ENCODE measurements around the gene FAM120B.
"Not testable (repeated sequence)": the region's sequence is repeated elsewhere in the genome, so short reads cannot be mapped to it uniquely, and the experiment has no call there.

FAM120B gene

GRCh38 chr6:170307080-170307545 lies 555 bp downstream of the FAM120B start:
- DNase-seq = no peak

GRCh38 chr6:170308761-170309160 lies 2.2 kb downstream of the FAM120B start:
- DNase-seq = no peak

- DNase-seq = no peak
Measured at GRCh38 chr6:170311696-170312095, 5.1 kb downstream of the FAM120B start.

GRCh38 chr6:170312876-170313275 lies 6.3 kb downstream of the FAM120B start:
- DNase-seq = no peak

GRCh38 chr6:170313716-170314295 lies 7.2 kb downstream of the FAM120B start:
- no peak for DNase-seq

GRCh38 chr6:170314983-170315382 lies 8.4 kb downstream of the FAM120B start:
- no peak for DNase-seq

- DNase-seq = no peak
Measured at GRCh38 chr6:170316071-170316470, 9.5 kb downstream of the FAM120B start.

- no peak for DNase-seq
Measured at GRCh38 chr6:170317076-170317475, 10.5 kb downstream of the FAM120B start.

GRCh38 chr6:170317718-170318117 lies 11.2 kb downstream of the FAM120B start:
- DNase-seq = no peak

GRCh38 chr6:170329321-170329720 lies 22.8 kb downstream of the FAM120B start:
- no peak for DNase-seq

- not testable (repeated sequence) for DNase-seq
Measured at GRCh38 chr6:170335199-170335598, 28.6 kb downstream of the FAM120B start.

GRCh38 chr6:170344631-170345576 lies 38.3 kb downstream of the FAM120B start:
- no peak for DNase-seq

GRCh38 chr6:170345662-170346061 lies 39.1 kb downstream of the FAM120B start:
- no peak for DNase-seq

- no peak for DNase-seq
Measured at GRCh38 chr6:170346649-170347048, 40.1 kb downstream of the FAM120B start.

GRCh38 chr6:170347091-170347490 lies 40.5 kb downstream of the FAM120B start:
- DNase-seq = no peak

- no peak for DNase-seq
Measured at GRCh38 chr6:170347975-170348374, 41.4 kb downstream of the FAM120B start.

GRCh38 chr6:170351456-170351855 lies 44.9 kb downstream of the FAM120B start:
- not testable (repeated sequence) for DNase-seq

- not testable (repeated sequence) for DNase-seq
Measured at GRCh38 chr6:170355190-170355589, 48.6 kb downstream of the FAM120B start.

- no peak for DNase-seq
Measured at GRCh38 chr6:170355661-170356060, 49.1 kb downstream of the FAM120B start.

GRCh38 chr6:170357812-170358211 lies 51.3 kb downstream of the FAM120B start:
- DNase-seq = no peak

- no peak for DNase-seq
Measured at GRCh38 chr6:170358496-170358895, 51.9 kb downstream of the FAM120B start.

GRCh38 chr6:170360476-170360875 lies 53.9 kb downstream of the FAM120B start:
- no peak for DNase-seq

- no peak for DNase-seq
Measured at GRCh38 chr6:170361335-170361734, 54.8 kb downstream of the FAM120B start.

GRCh38 chr6:170362121-170362520 lies 55.6 kb downstream of the FAM120B start:
- no peak for DNase-seq
